WTC11 (cell line): ENCODE data around the gene NAALADL2. TPM values are rescaled to one million over a fixed set of nuclear protein-coding genes. Genes with fewer than 3 reads are reported as not detected.

Experiments
- ATAC-seq: fragments of 200-7000 bp; cut with Tn5 transposase; 2 replicates; pipeline ENCODE4 v1.10.0; 2021; ENCODE audit warnings: mild to moderate bottlenecking, moderate library complexity
- CTCF ChIA-PET: fragments of 300-600 bp; sonication (Branson Sonifier 250); formaldehyde crosslinking; loops from one replicate; lab custom pipeline; 2021; ENCODE audit warnings: antibody characterized with exemption; lab: Charles Lee
- POLR2A ChIA-PET: fragments of 350-600 bp; sonication (Branson Sonifier 250); formaldehyde crosslinking; loops from one replicate; lab custom pipeline; 2021; ENCODE audit warnings: antibody characterized with exemption; lab: Charles Lee
- DNase-seq: peaks from one replicate; pipeline ENCODE4 v3.0.0; 2021; ENCODE audit warnings: low spot score
- H3K27ac Mint-ChIP-seq: 2 replicates; pipeline ENCODE4 v1.8.0; 2021; ENCODE audit warnings: mixed read lengths
- H3K27me3 Mint-ChIP-seq: 2 replicates; pipeline ENCODE4 v1.8.0; 2021; ENCODE audit warnings: low read depth, mild to moderate bottlenecking, moderate library complexity, mixed read lengths
- H3K36me3 Mint-ChIP-seq: 2 replicates; pipeline ENCODE4 v1.8.0; 2021; ENCODE audit warnings: mixed read lengths
- H3K4me1 Mint-ChIP-seq: 2 replicates; pipeline ENCODE4 v1.8.0; 2022; ENCODE audit warnings: mixed read lengths
- H3K4me3 Mint-ChIP-seq: 2 replicates; pipeline ENCODE4 v1.8.0; 2021; ENCODE audit warnings: mild to moderate bottlenecking, moderate library complexity, mixed read lengths
- H3K9me3 Mint-ChIP-seq: 2 replicates; pipeline ENCODE4 v1.8.0; 2021; ENCODE audit warnings: mixed read lengths
- CREB1 ChIP-seq: sonication (generic); formaldehyde crosslinking; IDR thresholded peaks from 2 replicates; pipeline ENCODE4 v1.8.0; 2023; ENCODE audit warnings: mild to moderate bottlenecking, missing genetic modification reagents
- CREM ChIP-seq: sonication (generic); formaldehyde crosslinking; IDR thresholded peaks from 2 replicates; pipeline ENCODE4 v1.8.1; 2022; ENCODE audit warnings: mild to moderate bottlenecking, missing genetic modification reagents, moderate library complexity
- EMX1 ChIP-seq: fragments of 250-450 bp; sonication (Bioruptor Pico); IDR thresholded peaks from 2 replicates; pipeline ENCODE4 v1.8.0; 2021; ENCODE audit warnings: mild to moderate bottlenecking
- ESRRA ChIP-seq: sonication (generic); formaldehyde crosslinking; IDR thresholded peaks from 2 replicates; pipeline ENCODE4 v1.8.1; 2022; ENCODE audit warnings: mild to moderate bottlenecking, missing genetic modification reagents, borderline replicate concordance
- FOXJ3 ChIP-seq: sonication (generic); formaldehyde crosslinking; IDR thresholded peaks from 2 replicates; pipeline ENCODE4 v1.9.0; 2021; ENCODE audit warnings: missing genetic modification reagents, mild to moderate bottlenecking, borderline replicate concordance
- JUN ChIP-seq: sonication (generic); formaldehyde crosslinking; IDR thresholded peaks from 2 replicates; pipeline ENCODE4 v1.8.0; 2023; ENCODE audit warnings: mild to moderate bottlenecking, missing genetic modification reagents
- MXD4 ChIP-seq: fragments of 250-450 bp; sonication (Bioruptor Pico); IDR thresholded peaks from 2 replicates; pipeline ENCODE4 v1.8.0; 2021; ENCODE audit warnings: mild to moderate bottlenecking, moderate library complexity, borderline replicate concordance
- MYBL2 ChIP-seq: sonication (generic); formaldehyde crosslinking; IDR thresholded peaks from 2 replicates; pipeline ENCODE4 v1.8.1; 2023; ENCODE audit warnings: mild to moderate bottlenecking, moderate library complexity, missing genetic modification reagents
- NFATC4 ChIP-seq: fragments of 250-450 bp; sonication (Bioruptor Pico); IDR thresholded peaks from 2 replicates; pipeline ENCODE4 v1.9.0; 2021; ENCODE audit warnings: mild to moderate bottlenecking
- NFYB ChIP-seq: sonication (generic); formaldehyde crosslinking; conservative IDR thresholded peaks from 2 replicates; pipeline ENCODE4 v1.8.0; 2022; ENCODE audit warnings: low read depth, missing genetic modification reagents
- NR1H2 ChIP-seq: sonication (generic); formaldehyde crosslinking; IDR thresholded peaks from 2 replicates; pipeline ENCODE4 v1.9.0; 2021; ENCODE audit warnings: mild to moderate bottlenecking, moderate library complexity, missing genetic modification reagents
- NR2C2 ChIP-seq: sonication (generic); formaldehyde crosslinking; IDR thresholded peaks from 2 replicates; pipeline ENCODE4 v1.8.0; 2022; ENCODE audit warnings: mild to moderate bottlenecking, missing genetic modification reagents
- RELA ChIP-seq: sonication (generic); formaldehyde crosslinking; IDR thresholded peaks from 2 replicates; pipeline ENCODE4 v1.8.1; 2022; ENCODE audit warnings: missing genetic modification reagents, mild to moderate bottlenecking, borderline replicate concordance
- RORB ChIP-seq: fragments of 250-450 bp; sonication (Bioruptor Pico); IDR thresholded peaks from 2 replicates; pipeline ENCODE4 v1.9.0; 2021; ENCODE audit warnings: mild to moderate bottlenecking
- SMAD3 ChIP-seq: sonication (generic); formaldehyde crosslinking; IDR thresholded peaks from 2 replicates; pipeline ENCODE4 v1.8.0; 2022; ENCODE audit warnings: missing genetic modification reagents, mild to moderate bottlenecking, borderline replicate concordance
- TEAD4 ChIP-seq: sonication (generic); formaldehyde crosslinking; IDR thresholded peaks from 2 replicates; pipeline ENCODE4 v1.8.0; 2022; ENCODE audit warnings: mild to moderate bottlenecking, missing genetic modification reagents
- ZBTB21 ChIP-seq: sonication (generic); formaldehyde crosslinking; IDR thresholded peaks from 2 replicates; pipeline ENCODE4 v1.8.1; 2023; ENCODE audit warnings: mild to moderate bottlenecking, missing genetic modification reagents, borderline replicate concordance
- ZNF416 ChIP-seq: fragments of 250-450 bp; sonication (Bioruptor Pico); IDR thresholded peaks from 2 replicates; pipeline ENCODE4 v1.9.0; 2021; ENCODE audit warnings: mild to moderate bottlenecking, inconsistent platforms
- total RNA-seq: library from RNA; stranded (reverse); gene quantifications from 3 replicates; pipeline ENCODE4 v1.2.3, GENCODE V29; 2021
- TF ChIP-seq, protein P1 (sequence below): sonication (generic); formaldehyde crosslinking; IDR thresholded peaks from 2 replicates; pipeline ENCODE4 v1.8.0; 2022; ENCODE audit warnings: mild to moderate bottlenecking, missing genetic modification reagents
- TF ChIP-seq, protein P2 (sequence below): sonication (generic); formaldehyde crosslinking; IDR thresholded peaks from 2 replicates; pipeline ENCODE4 v1.8.0; 2022; ENCODE audit warnings: mild to moderate bottlenecking, missing genetic modification reagents
- TF ChIP-seq, protein P3 (sequence below): sonication (generic); formaldehyde crosslinking; IDR thresholded peaks from 2 replicates; pipeline ENCODE4 v1.8.1; 2022; ENCODE audit warnings: mild to moderate bottlenecking, moderate library complexity, missing genetic modification reagents
- TF ChIP-seq, protein P4 (sequence below): sonication (generic); formaldehyde crosslinking; IDR thresholded peaks from 2 replicates; pipeline ENCODE4 v1.8.1; 2023; ENCODE audit warnings: mild to moderate bottlenecking, missing genetic modification reagents, borderline replicate concordance

The NAALADL2 gene
- total RNA-seq, 1 experiment from 2014 or later, result 1.2 TPM

DNA sequence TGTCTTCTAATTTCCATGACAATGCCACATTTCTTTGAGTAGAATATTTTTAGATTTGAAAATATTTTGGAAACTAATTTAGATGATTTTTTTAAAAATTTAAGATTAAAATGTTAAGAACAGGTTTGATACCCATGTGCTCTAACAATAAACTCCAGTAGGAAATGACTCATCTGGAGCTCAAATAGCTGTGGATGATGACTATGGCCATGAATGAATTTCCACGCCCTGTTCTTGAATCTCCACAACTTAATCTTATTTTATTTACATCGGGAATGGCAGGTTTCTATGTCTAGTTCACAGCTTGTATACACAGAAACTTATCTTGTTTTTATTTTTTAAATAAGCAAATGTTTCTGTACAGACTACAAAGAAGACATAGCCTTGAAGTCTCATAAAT, 726.8 kb downstream of the NAALADL2 start:
- POLR2A ChIA-PET, result no interaction called here
- no peak for ATAC-seq
- H3K4me3 Mint-ChIP-seq, result no peak overlapping the region
- H3K27ac Mint-ChIP-seq, result no peak overlapping the region
- CTCF ChIA-PET, result no interaction called here
- no peaks in the 10 kb centered on the region for H3K27me3 Mint-ChIP-seq
- no peak for TF ChIP-seq TEAD4 (CRISPR knock-in tag)
- TF ChIP-seq JUN (CRISPR knock-in tag), result no peak
- no peak for TF ChIP-seq RORB (CRISPR knock-in tag)
- no peak for TF ChIP-seq MXD4 (CRISPR knock-in tag)
- no peak for TF ChIP-seq NFYB
- no peak for TF ChIP-seq FOXJ3
- no peak for TF ChIP-seq ESRRA (CRISPR knock-in tag)
- H3K4me1 Mint-ChIP-seq, result no peaks in the 10 kb centered on the region
- H3K36me3 Mint-ChIP-seq, result no peaks in the 10 kb centered on the region
- no peak for DNase-seq
- peaks cover 12% of the 10 kb centered on the region for H3K9me3 Mint-ChIP-seq

DNA sequence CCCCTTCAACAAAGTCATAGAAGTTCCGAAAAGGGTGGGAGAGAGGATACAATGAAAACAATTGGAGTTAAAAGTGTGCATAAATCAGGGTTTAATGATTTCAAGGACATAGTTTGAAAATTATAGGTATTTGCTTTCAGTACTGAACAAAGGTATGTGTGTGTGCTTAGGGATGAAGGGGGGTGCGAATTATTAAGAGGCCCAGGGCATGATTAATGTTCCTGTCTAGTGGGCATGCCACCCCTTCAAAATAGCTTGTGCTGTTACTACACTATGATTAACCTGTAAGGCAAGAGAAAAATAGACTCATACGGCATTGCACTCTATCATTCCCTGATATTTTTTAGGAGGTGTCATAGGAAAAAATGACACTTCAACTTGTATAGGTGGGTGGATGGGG, 731.6 kb downstream of the NAALADL2 start:
- ATAC-seq, result no peak
- peaks cover 5% of the 10 kb centered on the region for H3K36me3 Mint-ChIP-seq
- no peak overlapping the region for H3K27ac Mint-ChIP-seq
- ChIA-PET CTCF (no interaction called here), POLR2A (no interaction called here)
- no peaks in the 10 kb centered on the region for H3K27me3 Mint-ChIP-seq
- H3K4me3 Mint-ChIP-seq, result no peak overlapping the region
- H3K4me1 Mint-ChIP-seq, result no peaks in the 10 kb centered on the region
- TF ChIP-seq, protein P1, sequence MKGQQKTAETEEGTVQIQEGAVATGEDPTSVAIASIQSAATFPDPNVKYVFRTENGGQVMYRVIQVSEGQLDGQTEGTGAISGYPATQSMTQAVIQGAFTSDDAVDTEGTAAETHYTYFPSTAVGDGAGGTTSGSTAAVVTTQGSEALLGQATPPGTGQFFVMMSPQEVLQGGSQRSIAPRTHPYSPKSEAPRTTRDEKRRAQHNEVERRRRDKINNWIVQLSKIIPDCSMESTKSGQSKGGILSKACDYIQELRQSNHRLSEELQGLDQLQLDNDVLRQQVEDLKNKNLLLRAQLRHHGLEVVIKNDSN (CRISPR knock-in tag), result no peak
- no peak for TF ChIP-seq SMAD3 (CRISPR knock-in tag)
- TF ChIP-seq, protein P2, sequence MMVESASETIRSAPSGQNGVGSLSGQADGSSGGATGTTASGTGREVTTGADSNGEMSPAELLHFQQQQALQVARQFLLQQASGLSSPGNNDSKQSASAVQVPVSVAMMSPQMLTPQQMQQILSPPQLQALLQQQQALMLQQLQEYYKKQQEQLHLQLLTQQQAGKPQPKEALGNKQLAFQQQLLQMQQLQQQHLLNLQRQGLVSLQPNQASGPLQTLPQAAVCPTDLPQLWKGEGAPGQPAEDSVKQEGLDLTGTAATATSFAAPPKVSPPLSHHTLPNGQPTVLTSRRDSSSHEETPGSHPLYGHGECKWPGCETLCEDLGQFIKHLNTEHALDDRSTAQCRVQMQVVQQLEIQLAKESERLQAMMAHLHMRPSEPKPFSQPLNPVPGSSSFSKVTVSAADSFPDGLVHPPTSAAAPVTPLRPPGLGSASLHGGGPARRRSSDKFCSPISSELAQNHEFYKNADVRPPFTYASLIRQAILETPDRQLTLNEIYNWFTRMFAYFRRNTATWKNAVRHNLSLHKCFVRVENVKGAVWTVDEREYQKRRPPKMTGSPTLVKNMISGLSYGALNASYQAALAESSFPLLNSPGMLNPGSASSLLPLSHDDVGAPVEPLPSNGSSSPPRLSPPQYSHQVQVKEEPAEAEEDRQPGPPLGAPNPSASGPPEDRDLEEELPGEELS (CRISPR knock-in tag), result no peak
- no peak for TF ChIP-seq MYBL2 (CRISPR knock-in tag)
- no peak for TF ChIP-seq CREB1 (CRISPR knock-in tag)
- TF ChIP-seq RORB (CRISPR knock-in tag), result no peak
- TF ChIP-seq RELA (CRISPR knock-in tag), result no peak
- TF ChIP-seq NR1H2 (CRISPR knock-in tag), result no peak
- no peak for TF ChIP-seq JUN (CRISPR knock-in tag)
- TF ChIP-seq ZBTB21 (CRISPR knock-in tag), result no peak
- TF ChIP-seq CREM, result no peak
- TF ChIP-seq ZNF416 (CRISPR knock-in tag), result no peak
- TF ChIP-seq NFATC4 (CRISPR knock-in tag), result no peak
- TF ChIP-seq, protein P3, sequence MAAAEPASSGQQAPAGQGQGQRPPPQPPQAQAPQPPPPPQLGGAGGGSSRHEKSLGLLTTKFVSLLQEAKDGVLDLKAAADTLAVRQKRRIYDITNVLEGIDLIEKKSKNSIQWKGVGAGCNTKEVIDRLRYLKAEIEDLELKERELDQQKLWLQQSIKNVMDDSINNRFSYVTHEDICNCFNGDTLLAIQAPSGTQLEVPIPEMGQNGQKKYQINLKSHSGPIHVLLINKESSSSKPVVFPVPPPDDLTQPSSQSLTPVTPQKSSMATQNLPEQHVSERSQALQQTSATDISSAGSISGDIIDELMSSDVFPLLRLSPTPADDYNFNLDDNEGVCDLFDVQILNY, result no peak
- H3K9me3 Mint-ChIP-seq, result peaks cover 42% of the 10 kb centered on the region
- DNase-seq, result no peak

DNA sequence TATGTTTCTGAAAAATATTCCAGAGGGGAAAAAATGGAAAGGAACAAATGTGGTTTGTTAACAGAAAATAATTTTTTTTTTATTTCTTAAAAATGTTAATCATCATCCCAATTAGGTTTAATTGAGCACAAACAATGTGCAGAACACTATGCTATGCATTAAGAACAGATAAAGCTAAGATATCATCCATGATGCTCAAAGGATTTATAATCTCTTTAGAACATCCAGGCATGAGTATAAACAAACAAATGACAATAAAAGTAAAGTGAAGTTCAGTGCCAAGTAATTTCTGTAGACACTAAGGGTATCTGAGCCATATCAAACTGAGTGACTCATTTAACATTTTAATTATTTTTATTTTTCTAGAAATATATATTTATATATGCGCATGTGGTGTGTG, 732.2 kb downstream of the NAALADL2 start:
- Mint-ChIP-seq H3K4me1 (no peaks in the 10 kb centered on the region), H3K27ac (no peak overlapping the region), H3K9me3 (peaks cover 42% of the 10 kb centered on the region), H3K4me3 (no peak overlapping the region), H3K36me3 (peaks cover 5% of the 10 kb centered on the region), H3K27me3 (no peaks in the 10 kb centered on the region)
- POLR2A ChIA-PET, result no interaction called here
- DNase-seq (no peak), ATAC-seq (no peak)
- CTCF ChIA-PET, result no interaction called here
- TF ChIP-seq, protein P4, sequence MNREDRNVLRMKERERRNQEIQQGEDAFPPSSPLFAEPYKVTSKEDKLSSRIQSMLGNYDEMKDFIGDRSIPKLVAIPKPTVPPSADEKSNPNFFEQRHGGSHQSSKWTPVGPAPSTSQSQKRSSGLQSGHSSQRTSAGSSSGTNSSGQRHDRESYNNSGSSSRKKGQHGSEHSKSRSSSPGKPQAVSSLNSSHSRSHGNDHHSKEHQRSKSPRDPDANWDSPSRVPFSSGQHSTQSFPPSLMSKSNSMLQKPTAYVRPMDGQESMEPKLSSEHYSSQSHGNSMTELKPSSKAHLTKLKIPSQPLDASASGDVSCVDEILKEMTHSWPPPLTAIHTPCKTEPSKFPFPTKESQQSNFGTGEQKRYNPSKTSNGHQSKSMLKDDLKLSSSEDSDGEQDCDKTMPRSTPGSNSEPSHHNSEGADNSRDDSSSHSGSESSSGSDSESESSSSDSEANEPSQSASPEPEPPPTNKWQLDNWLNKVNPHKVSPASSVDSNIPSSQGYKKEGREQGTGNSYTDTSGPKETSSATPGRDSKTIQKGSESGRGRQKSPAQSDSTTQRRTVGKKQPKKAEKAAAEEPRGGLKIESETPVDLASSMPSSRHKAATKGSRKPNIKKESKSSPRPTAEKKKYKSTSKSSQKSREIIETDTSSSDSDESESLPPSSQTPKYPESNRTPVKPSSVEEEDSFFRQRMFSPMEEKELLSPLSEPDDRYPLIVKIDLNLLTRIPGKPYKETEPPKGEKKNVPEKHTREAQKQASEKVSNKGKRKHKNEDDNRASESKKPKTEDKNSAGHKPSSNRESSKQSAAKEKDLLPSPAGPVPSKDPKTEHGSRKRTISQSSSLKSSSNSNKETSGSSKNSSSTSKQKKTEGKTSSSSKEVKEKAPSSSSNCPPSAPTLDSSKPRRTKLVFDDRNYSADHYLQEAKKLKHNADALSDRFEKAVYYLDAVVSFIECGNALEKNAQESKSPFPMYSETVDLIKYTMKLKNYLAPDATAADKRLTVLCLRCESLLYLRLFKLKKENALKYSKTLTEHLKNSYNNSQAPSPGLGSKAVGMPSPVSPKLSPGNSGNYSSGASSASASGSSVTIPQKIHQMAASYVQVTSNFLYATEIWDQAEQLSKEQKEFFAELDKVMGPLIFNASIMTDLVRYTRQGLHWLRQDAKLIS (CRISPR knock-in tag), result no peak
- TF ChIP-seq NR2C2 (CRISPR knock-in tag) (no peak), EMX1 (CRISPR knock-in tag) (no peak)
